ENCODE results near the gene KMT2C. TPM values are rescaled to one million over a fixed set of nuclear protein-coding genes. Genes with fewer than 3 reads are reported as not detected.

KMT2C gene
- total and polyA plus RNA-seq, 11 donors = 8.4 to 62.4 (median 42.2) TPM

GRCh38 chr7:152173372-152174070 is 262.3 kb downstream of the KMT2C start:
- Histone ChIP-seq H3K9me3 (no peaks in the 10 kb centered on the region), H3K27me3 (no peaks in the 10 kb centered on the region), H3K4me1 (no peaks in the 10 kb centered on the region), H3K4me3 (no peak overlapping the region), H3K36me3 (peaks cover 0 to 100% (median 96%) of the 10 kb centered on the region in 9 donors), H3K27ac (no peak overlapping the region)
- TF ChIP-seq POLR2A (IDR thresholded peaks at IDR 0.05) = no peak
- TF ChIP-seq CTCF (IDR thresholded peaks at IDR 0.05) = no peak
- DNase-seq (no peak), ATAC-seq (no peak)
- intact Hi-C loops (cut with DNase I) = no loop called here
- WGBS, 4 donors = 94 to 96% (median 96%) methylated on average over 5 of the region's 5 CpGs

- no peak overlapping the region for H3K4me3 ChIP-seq
- DNase-seq = no peak
- no peak overlapping the region for H3K27ac ChIP-seq
- no peaks in the 10 kb centered on the region for H3K27me3 ChIP-seq
- no peaks in the 10 kb centered on the region for H3K9me3 ChIP-seq
- H3K36me3 ChIP-seq = peaks cover 0 to 98% (median 96%) of the 10 kb centered on the region in 9 donors
- no peak for TF ChIP-seq POLR2A (IDR thresholded peaks at IDR 0.05)
- TF ChIP-seq CTCF (IDR thresholded peaks at IDR 0.05) = no peak
- peaks cover 0 to 10% (median 0%) of the 10 kb centered on the region in 12 donors for H3K4me1 ChIP-seq
- ATAC-seq = no peak
- intact Hi-C loops (cut with DNase I) = no loop called here
- WGBS, 4 donors = 70 to 81% (median 75%) methylated on average over 6 of the region's 6 CpGs
Measured at GRCh38 chr7:152162287-152162686, 273.5 kb downstream of the KMT2C start.

DNA sequence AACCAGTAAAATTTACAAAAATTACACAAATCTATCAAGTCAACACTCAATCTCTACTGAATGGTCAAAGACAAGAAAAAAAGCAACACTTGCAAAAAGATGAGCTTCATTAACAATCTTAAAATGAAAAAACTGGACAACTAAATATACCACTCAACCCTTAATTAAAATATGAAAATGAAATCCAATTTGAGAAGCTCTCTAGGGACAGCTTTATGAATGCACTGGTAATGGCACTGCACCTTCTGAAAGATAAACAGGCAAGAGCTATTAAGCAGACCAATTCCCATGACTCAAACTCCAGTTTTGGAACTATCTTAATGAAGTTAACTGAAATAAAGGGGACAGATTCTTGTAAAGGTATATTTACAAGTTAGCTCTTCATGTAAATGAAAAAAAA is 274.6 kb downstream of the KMT2C start:
- no peak overlapping the region for H3K4me3 ChIP-seq
- DNase-seq = no peak
- intact Hi-C loops (cut with DNase I) = no loop called here
- no peaks in the 10 kb centered on the region for H3K9me3 ChIP-seq
- TF ChIP-seq CTCF (IDR thresholded peaks at IDR 0.05) (no peak), POLR2A (IDR thresholded peaks at IDR 0.05) (no peak)
- no peaks in the 10 kb centered on the region for H3K27me3 ChIP-seq
- no peak for ATAC-seq
- no peak overlapping the region for H3K27ac ChIP-seq
- peaks cover 0 to 10% (median 0%) of the 10 kb centered on the region in 12 donors for H3K4me1 ChIP-seq
- H3K36me3 ChIP-seq = peaks cover 0 to 98% (median 96%) of the 10 kb centered on the region in 9 donors

GRCh38 chr7:152158801-152159587 is 276.8 kb downstream of the KMT2C start:
- DNase-seq = no peak
- no peak overlapping the region for H3K4me3 ChIP-seq
- H3K27me3 ChIP-seq = no peaks in the 10 kb centered on the region
- peaks cover 0 to 100% (median 98%) of the 10 kb centered on the region in 9 donors for H3K36me3 ChIP-seq
- 88 to 91% (median 90%) methylated on average over 11 of the region's 11 CpGs for WGBS, 4 donors
- intact Hi-C loops (cut with DNase I) = no loop called here
- H3K27ac ChIP-seq = no peak overlapping the region
- TF ChIP-seq POLR2A (IDR thresholded peaks at IDR 0.05) = no peak
- no peak for TF ChIP-seq CTCF (IDR thresholded peaks at IDR 0.05)
- no peaks in the 10 kb centered on the region for H3K9me3 ChIP-seq
- H3K4me1 ChIP-seq = peaks cover 0 to 10% (median 0%) of the 10 kb centered on the region in 12 donors
- ATAC-seq = no peak
